ENCODE measurements around the gene DLGAP1.
A peak's percentile ranks its signal among the peaks of the same experiment; 100 is the strongest.
"Not testable (repeated sequence)": the region's sequence is repeated elsewhere in the genome, so short reads cannot be mapped to it uniquely, and the experiment has no call there.

Gene DLGAP1

GRCh38 chr18:4455113-4455811, at the start of gene DLGAP1:
Gene DLGAP1, minus strand, starts transcription at chr18:4455307.
- Histone ChIP-seq H3K4me1 (ENCODE audit: control insufficient read depth in 1 of 2, insufficient read depth in 2 of 2, low read length in 2 of 2) (peaks cover 0 to 6% of the 10 kb centered on the region in 2 donors), H3K4me3 (ENCODE audit: low read depth in 1 of 2, low read length in 2 of 2) (peak within 1 kb of the TSS in 1 of 2 donors; percentile 32), H3K27me3 (ENCODE audit: control insufficient read depth in 1 of 2, insufficient read depth in 2 of 2, low read length in 2 of 2) (peaks cover 22 to 26% of the 10 kb centered on the region in 2 donors), H3K27ac (ENCODE audit: low read depth, low read length) (no peak within 1 kb of the TSS), H3K36me3 (ENCODE audit: control insufficient read depth in 1 of 2, insufficient read depth in 2 of 2, low read length in 2 of 2) (no peaks in the 10 kb centered on the region), H3K9ac (ENCODE audit: low read depth in 1 of 2, low read length in 2 of 2) (no peak within 1 kb of the TSS), H3K9me3 (ENCODE audit: control insufficient read depth in 1 of 2, low read length in 2 of 2) (no peaks in the 10 kb centered on the region)

- not testable (repeated sequence) for H3K4me1 ChIP-seq (ENCODE audit: control insufficient read depth in 1 of 2, insufficient read depth in 2 of 2, low read length in 2 of 2); H3K36me3 ChIP-seq (ENCODE audit: control insufficient read depth in 1 of 2, insufficient read depth in 2 of 2, low read length in 2 of 2); H3K27me3 ChIP-seq (ENCODE audit: control insufficient read depth in 1 of 2, insufficient read depth in 2 of 2, low read length in 2 of 2); H3K4me3 ChIP-seq (ENCODE audit: low read depth in 1 of 2, low read length in 2 of 2); H3K27ac ChIP-seq (ENCODE audit: low read depth, low read length); H3K9me3 ChIP-seq (ENCODE audit: control insufficient read depth in 1 of 2, low read length in 2 of 2); H3K9ac ChIP-seq (ENCODE audit: low read depth in 1 of 2, low read length in 2 of 2)
Measured at GRCh38 chr18:4494703-4495284, 39.7 kb upstream of the DLGAP1 start.

GRCh38 chr18:4468511-4468910, 13.4 kb upstream of the DLGAP1 start:
- H3K4me1 ChIP-seq (ENCODE audit: control insufficient read depth in 1 of 2, insufficient read depth in 2 of 2, low read length in 2 of 2): no peaks in the 10 kb centered on the region
- H3K4me3 ChIP-seq (ENCODE audit: low read depth in 1 of 2, low read length in 2 of 2): no peak overlapping the region
- no peaks in the 10 kb centered on the region for H3K9me3 ChIP-seq (ENCODE audit: control insufficient read depth in 1 of 2, low read length in 2 of 2)
- no peak overlapping the region for H3K27ac ChIP-seq (ENCODE audit: low read depth, low read length)
- H3K9ac ChIP-seq (ENCODE audit: low read depth in 1 of 2, low read length in 2 of 2): no peak overlapping the region
- no peaks in the 10 kb centered on the region for H3K27me3 ChIP-seq (ENCODE audit: control insufficient read depth in 1 of 2, insufficient read depth in 2 of 2, low read length in 2 of 2)
- H3K36me3 ChIP-seq (ENCODE audit: control insufficient read depth in 1 of 2, insufficient read depth in 2 of 2, low read length in 2 of 2): no peaks in the 10 kb centered on the region

GRCh38 chr18:4454537-4455112, 482 bp downstream of the DLGAP1 start:
- peak overlapping the region in 1 of 2 donors; percentile 32 for H3K4me3 ChIP-seq (ENCODE audit: low read depth in 1 of 2, low read length in 2 of 2)
- H3K36me3 ChIP-seq (ENCODE audit: control insufficient read depth in 1 of 2, insufficient read depth in 2 of 2, low read length in 2 of 2): no peaks in the 10 kb centered on the region
- H3K4me1 ChIP-seq (ENCODE audit: control insufficient read depth in 1 of 2, insufficient read depth in 2 of 2, low read length in 2 of 2): peaks cover 0 to 6% of the 10 kb centered on the region in 2 donors
- no peaks in the 10 kb centered on the region for H3K9me3 ChIP-seq (ENCODE audit: control insufficient read depth in 1 of 2, low read length in 2 of 2)
- peaks cover 22 to 26% of the 10 kb centered on the region in 2 donors for H3K27me3 ChIP-seq (ENCODE audit: control insufficient read depth in 1 of 2, insufficient read depth in 2 of 2, low read length in 2 of 2)
- H3K27ac ChIP-seq (ENCODE audit: low read depth, low read length): no peak overlapping the region
- H3K9ac ChIP-seq (ENCODE audit: low read depth in 1 of 2, low read length in 2 of 2): no peak overlapping the region

GRCh38 chr18:4453874-4454536, 1.1 kb downstream of the DLGAP1 start:
- H3K9me3 ChIP-seq (ENCODE audit: control insufficient read depth in 1 of 2, low read length in 2 of 2): no peaks in the 10 kb centered on the region
- H3K4me1 ChIP-seq (ENCODE audit: control insufficient read depth in 1 of 2, insufficient read depth in 2 of 2, low read length in 2 of 2): peaks cover 0 to 6% of the 10 kb centered on the region in 2 donors
- peaks cover 22 to 26% of the 10 kb centered on the region in 2 donors for H3K27me3 ChIP-seq (ENCODE audit: control insufficient read depth in 1 of 2, insufficient read depth in 2 of 2, low read length in 2 of 2)
- no peak overlapping the region for H3K9ac ChIP-seq (ENCODE audit: low read depth in 1 of 2, low read length in 2 of 2)
- H3K4me3 ChIP-seq (ENCODE audit: low read depth in 1 of 2, low read length in 2 of 2): no peak overlapping the region
- H3K27ac ChIP-seq (ENCODE audit: low read depth, low read length): no peak overlapping the region
- H3K36me3 ChIP-seq (ENCODE audit: control insufficient read depth in 1 of 2, insufficient read depth in 2 of 2, low read length in 2 of 2): no peaks in the 10 kb centered on the region

- Histone ChIP-seq H3K9me3 (ENCODE audit: control insufficient read depth in 1 of 2, low read length in 2 of 2) (no peaks in the 10 kb centered on the region), H3K36me3 (ENCODE audit: control insufficient read depth in 1 of 2, insufficient read depth in 2 of 2, low read length in 2 of 2) (no peaks in the 10 kb centered on the region), H3K4me3 (ENCODE audit: low read depth in 1 of 2, low read length in 2 of 2) (no peak overlapping the region), H3K27me3 (ENCODE audit: control insufficient read depth in 1 of 2, insufficient read depth in 2 of 2, low read length in 2 of 2) (peaks cover 22 to 26% of the 10 kb centered on the region in 2 donors), H3K4me1 (ENCODE audit: control insufficient read depth in 1 of 2, insufficient read depth in 2 of 2, low read length in 2 of 2) (peaks cover 0 to 6% of the 10 kb centered on the region in 2 donors), H3K9ac (ENCODE audit: low read depth in 1 of 2, low read length in 2 of 2) (no peak overlapping the region), H3K27ac (ENCODE audit: low read depth, low read length) (no peak overlapping the region)
Measured at GRCh38 chr18:4453567-4453873, 1.6 kb downstream of the DLGAP1 start.

- H3K36me3 ChIP-seq (ENCODE audit: control insufficient read depth in 1 of 2, insufficient read depth in 2 of 2, low read length in 2 of 2): no peaks in the 10 kb centered on the region
- H3K4me1 ChIP-seq (ENCODE audit: control insufficient read depth in 1 of 2, insufficient read depth in 2 of 2, low read length in 2 of 2): peaks cover 0 to 6% of the 10 kb centered on the region in 2 donors
- H3K9me3 ChIP-seq (ENCODE audit: control insufficient read depth in 1 of 2, low read length in 2 of 2): no peaks in the 10 kb centered on the region
- H3K4me3 ChIP-seq (ENCODE audit: low read depth in 1 of 2, low read length in 2 of 2): no peak overlapping the region
- H3K27me3 ChIP-seq (ENCODE audit: control insufficient read depth in 1 of 2, insufficient read depth in 2 of 2, low read length in 2 of 2): peaks cover 13 to 19% of the 10 kb centered on the region in 2 donors
- H3K27ac ChIP-seq (ENCODE audit: low read depth, low read length): no peak overlapping the region
- no peak overlapping the region for H3K9ac ChIP-seq (ENCODE audit: low read depth in 1 of 2, low read length in 2 of 2)
Measured at GRCh38 chr18:4450065-4450658, 4.9 kb downstream of the DLGAP1 start.

GRCh38 chr18:4445902-4446301, 9.2 kb downstream of the DLGAP1 start:
- no peak overlapping the region for H3K4me3 ChIP-seq (ENCODE audit: low read depth in 1 of 2, low read length in 2 of 2)
- H3K9me3 ChIP-seq (ENCODE audit: control insufficient read depth in 1 of 2, low read length in 2 of 2): no peaks in the 10 kb centered on the region
- no peak overlapping the region for H3K27ac ChIP-seq (ENCODE audit: low read depth, low read length)
- H3K27me3 ChIP-seq (ENCODE audit: control insufficient read depth in 1 of 2, insufficient read depth in 2 of 2, low read length in 2 of 2): no peaks in the 10 kb centered on the region
- no peaks in the 10 kb centered on the region for H3K4me1 ChIP-seq (ENCODE audit: control insufficient read depth in 1 of 2, insufficient read depth in 2 of 2, low read length in 2 of 2)
- no peaks in the 10 kb centered on the region for H3K36me3 ChIP-seq (ENCODE audit: control insufficient read depth in 1 of 2, insufficient read depth in 2 of 2, low read length in 2 of 2)
- H3K9ac ChIP-seq (ENCODE audit: low read depth in 1 of 2, low read length in 2 of 2): no peak overlapping the region

- no peaks in the 10 kb centered on the region for H3K36me3 ChIP-seq (ENCODE audit: control insufficient read depth in 1 of 2, insufficient read depth in 2 of 2, low read length in 2 of 2)
- H3K9me3 ChIP-seq (ENCODE audit: control insufficient read depth in 1 of 2, low read length in 2 of 2): no peaks in the 10 kb centered on the region
- no peaks in the 10 kb centered on the region for H3K27me3 ChIP-seq (ENCODE audit: control insufficient read depth in 1 of 2, insufficient read depth in 2 of 2, low read length in 2 of 2)
- no peak overlapping the region for H3K9ac ChIP-seq (ENCODE audit: low read depth in 1 of 2, low read length in 2 of 2)
- H3K4me3 ChIP-seq (ENCODE audit: low read depth in 1 of 2, low read length in 2 of 2): no peak overlapping the region
- no peaks in the 10 kb centered on the region for H3K4me1 ChIP-seq (ENCODE audit: control insufficient read depth in 1 of 2, insufficient read depth in 2 of 2, low read length in 2 of 2)
- no peak overlapping the region for H3K27ac ChIP-seq (ENCODE audit: low read depth, low read length)
Measured at GRCh38 chr18:4444306-4444705, 10.8 kb downstream of the DLGAP1 start.

- Histone ChIP-seq H3K4me1 (ENCODE audit: control insufficient read depth in 1 of 2, insufficient read depth in 2 of 2, low read length in 2 of 2) (no peaks in the 10 kb centered on the region), H3K4me3 (ENCODE audit: low read depth in 1 of 2, low read length in 2 of 2) (no peak overlapping the region), H3K9ac (ENCODE audit: low read depth in 1 of 2, low read length in 2 of 2) (no peak overlapping the region), H3K9me3 (ENCODE audit: control insufficient read depth in 1 of 2, low read length in 2 of 2) (no peaks in the 10 kb centered on the region), H3K36me3 (ENCODE audit: control insufficient read depth in 1 of 2, insufficient read depth in 2 of 2, low read length in 2 of 2) (no peaks in the 10 kb centered on the region), H3K27me3 (ENCODE audit: control insufficient read depth in 1 of 2, insufficient read depth in 2 of 2, low read length in 2 of 2) (no peaks in the 10 kb centered on the region), H3K27ac (ENCODE audit: low read depth, low read length) (no peak overlapping the region)
Measured at GRCh38 chr18:4441098-4441497, 14.0 kb downstream of the DLGAP1 start.

All from duodenal mucosa (tissue), 2 donors.